ENCODE results near the gene SLC26A11.
"Not testable (repeated sequence)": the region's sequence is repeated elsewhere in the genome, so short reads cannot be mapped to it uniquely, and the experiment has no call there.

SLC26A11 gene

GRCh38 chr17:80246266-80246681 is 26.0 kb downstream of the SLC26A11 start:
- no peak for DNase-seq

- no peak for DNase-seq
Observed at GRCh38 chr17:80246726-80247125, 26.5 kb downstream of the SLC26A11 start.

GRCh38 chr17:80247561-80247960 is 27.3 kb downstream of the SLC26A11 start:
- DNase-seq = no peak

GRCh38 chr17:80248001-80248893 is 28.0 kb downstream of the SLC26A11 start:
- no peak for DNase-seq

GRCh38 chr17:80248894-80249710 is 28.9 kb downstream of the SLC26A11 start:
- no peak for DNase-seq

- no peak for DNase-seq
Observed at GRCh38 chr17:80251966-80252365, 31.7 kb downstream of the SLC26A11 start.

GRCh38 chr17:80252871-80253270 is 32.6 kb downstream of the SLC26A11 start:
- no peak for DNase-seq

GRCh38 chr17:80253631-80254395 is 33.6 kb downstream of the SLC26A11 start:
- DNase-seq = no peak

GRCh38 chr17:80254396-80255251 is 34.4 kb downstream of the SLC26A11 start:
- DNase-seq = no peak

- no peak for DNase-seq
Observed at GRCh38 chr17:80256034-80256350, 35.8 kb downstream of the SLC26A11 start.

- DNase-seq = no peak
Observed at GRCh38 chr17:80257716-80258213, 37.5 kb downstream of the SLC26A11 start.

- DNase-seq = not testable (repeated sequence)
Observed at GRCh38 chr17:80258296-80258695, 38.1 kb downstream of the SLC26A11 start.

- no peak for DNase-seq
Observed at GRCh38 chr17:80259457-80260068, 39.3 kb downstream of the SLC26A11 start.

GRCh38 chr17:80260069-80260535 is 39.9 kb downstream of the SLC26A11 start:
- DNase-seq = no peak

- no peak for DNase-seq
Observed at GRCh38 chr17:80260791-80261158, 40.5 kb downstream of the SLC26A11 start, which contains the start of gene RNF213. TSS of gene RNF213 (plus strand) at chr17:80260852. CDS start at chr17:80263682, 2,830 bp downstream.

GRCh38 chr17:80261159-80261894 is 41.1 kb downstream of the SLC26A11 start:
- DNase-seq = no peak

- no peak for DNase-seq
Observed at GRCh38 chr17:80261895-80262279, 41.7 kb downstream of the SLC26A11 start.

- DNase-seq = no peak
Observed at GRCh38 chr17:80262291-80262690, 42.1 kb downstream of the SLC26A11 start.

- no peak for DNase-seq
Observed at GRCh38 chr17:80262775-80263244, 42.6 kb downstream of the SLC26A11 start.
